ENCODE data around the gene PRM2.

The PRM2 gene, protein sequence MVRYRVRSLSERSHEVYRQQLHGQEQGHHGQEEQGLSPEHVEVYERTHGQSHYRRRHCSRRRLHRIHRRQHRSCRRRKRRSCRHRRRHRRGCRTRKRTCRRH

GRCh38 chr16:11276143-11276895, at the start of gene PRM2:
Gene PRM2 (minus strand): TSS chr16:11276480. CDS start chr16:11276370, 110 bp downstream.
- no peaks in the 10 kb centered on the region for H3K4me1 ChIP-seq (ENCODE audit: control insufficient read depth in 5 of 5, insufficient read depth in 5 of 5, low read length in 5 of 5)

GRCh38 chr16:11325404-11326083, 49.3 kb upstream of the PRM2 start:
- Histone ChIP-seq H3K27ac (ENCODE audit: low read depth, low read length) (no peak overlapping the region), H3K9me3 (ENCODE audit: control insufficient read depth in 5 of 5, low read length in 5 of 5) (no peaks in the 10 kb centered on the region), H3K27me3 (ENCODE audit: control insufficient read depth in 5 of 5, insufficient read depth in 4 of 5, low read length in 5 of 5) (no peaks in the 10 kb centered on the region), H3K4me3 (ENCODE audit: low read depth in 1 of 5, low read length in 5 of 5) (no peak overlapping the region), H3K4me1 (ENCODE audit: control insufficient read depth in 5 of 5, insufficient read depth in 5 of 5, low read length in 5 of 5) (peaks cover 3 to 28% (median 14%) of the 10 kb centered on the region in 5 donors), H3K36me3 (ENCODE audit: control insufficient read depth in 5 of 5, insufficient read depth in 5 of 5, low read length in 5 of 5) (no peaks in the 10 kb centered on the region), H3K9ac (ENCODE audit: low read length in 5 of 5) (no peak overlapping the region)

More at GRCh38 chr16:11276143-11276895, at the start of gene PRM2:
- H3K9me3 ChIP-seq (ENCODE audit: control insufficient read depth in 5 of 5, low read length in 5 of 5) = no peaks in the 10 kb centered on the region
- H3K9ac ChIP-seq (ENCODE audit: low read length in 5 of 5) = no peak within 1 kb of the TSS
- H3K4me3 ChIP-seq (ENCODE audit: low read depth in 1 of 5, low read length in 5 of 5) = no peak within 1 kb of the TSS
- H3K36me3 ChIP-seq (ENCODE audit: control insufficient read depth in 5 of 5, insufficient read depth in 5 of 5, low read length in 5 of 5) = no peaks in the 10 kb centered on the region
- H3K27ac ChIP-seq (ENCODE audit: low read depth, low read length) = no peak within 1 kb of the TSS
- peaks cover 0 to 6% (median 0%) of the 10 kb centered on the region in 5 donors for H3K27me3 ChIP-seq (ENCODE audit: control insufficient read depth in 5 of 5, insufficient read depth in 4 of 5, low read length in 5 of 5)

- H3K27me3 ChIP-seq (ENCODE audit: control insufficient read depth in 5 of 5, insufficient read depth in 4 of 5, low read length in 5 of 5) = no peaks in the 10 kb centered on the region
- H3K9ac ChIP-seq (ENCODE audit: low read length in 5 of 5) = no peak overlapping the region
- H3K36me3 ChIP-seq (ENCODE audit: control insufficient read depth in 5 of 5, insufficient read depth in 5 of 5, low read length in 5 of 5) = no peaks in the 10 kb centered on the region
- H3K9me3 ChIP-seq (ENCODE audit: control insufficient read depth in 5 of 5, low read length in 5 of 5) = no peaks in the 10 kb centered on the region
- peaks cover 3 to 22% (median 8%) of the 10 kb centered on the region in 5 donors for H3K4me1 ChIP-seq (ENCODE audit: control insufficient read depth in 5 of 5, insufficient read depth in 5 of 5, low read length in 5 of 5)
- H3K27ac ChIP-seq (ENCODE audit: low read depth, low read length) = no peak overlapping the region
- H3K4me3 ChIP-seq (ENCODE audit: low read depth in 1 of 5, low read length in 5 of 5) = no peak overlapping the region
Observed at GRCh38 chr16:11323551-11324336, 47.5 kb upstream of the PRM2 start.

DNA sequence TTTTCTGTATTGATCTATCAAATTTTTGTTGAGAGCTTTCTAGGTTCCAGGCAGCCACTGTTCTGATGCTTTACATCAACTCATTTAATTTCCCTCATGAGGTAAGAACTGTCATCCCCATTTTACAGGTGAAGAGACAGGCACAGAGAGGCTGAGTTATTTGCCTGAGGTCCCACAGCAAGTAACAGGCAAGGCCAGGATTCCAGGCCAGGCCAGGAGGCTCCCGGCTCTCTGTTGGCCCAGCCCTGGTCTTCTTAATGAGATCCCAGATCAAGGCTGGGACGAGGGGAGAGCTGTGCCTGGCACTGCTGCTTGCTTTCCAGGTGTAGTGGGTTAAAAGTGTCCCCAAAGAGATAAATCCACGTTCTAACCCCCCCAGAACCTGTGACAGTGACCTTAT, 46.5 kb upstream of the PRM2 start:
- Histone ChIP-seq H3K4me3 (ENCODE audit: low read depth in 1 of 5, low read length in 5 of 5) (no peak overlapping the region), H3K4me1 (ENCODE audit: control insufficient read depth in 5 of 5, insufficient read depth in 5 of 5, low read length in 5 of 5) (peaks cover 0 to 13% (median 0%) of the 10 kb centered on the region in 5 donors), H3K36me3 (ENCODE audit: control insufficient read depth in 5 of 5, insufficient read depth in 5 of 5, low read length in 5 of 5) (no peaks in the 10 kb centered on the region), H3K27me3 (ENCODE audit: control insufficient read depth in 5 of 5, insufficient read depth in 4 of 5, low read length in 5 of 5) (no peaks in the 10 kb centered on the region), H3K27ac (ENCODE audit: low read depth, low read length) (no peak overlapping the region), H3K9ac (ENCODE audit: low read length in 5 of 5) (no peak overlapping the region), H3K9me3 (ENCODE audit: control insufficient read depth in 5 of 5, low read length in 5 of 5) (no peaks in the 10 kb centered on the region)

DNA sequence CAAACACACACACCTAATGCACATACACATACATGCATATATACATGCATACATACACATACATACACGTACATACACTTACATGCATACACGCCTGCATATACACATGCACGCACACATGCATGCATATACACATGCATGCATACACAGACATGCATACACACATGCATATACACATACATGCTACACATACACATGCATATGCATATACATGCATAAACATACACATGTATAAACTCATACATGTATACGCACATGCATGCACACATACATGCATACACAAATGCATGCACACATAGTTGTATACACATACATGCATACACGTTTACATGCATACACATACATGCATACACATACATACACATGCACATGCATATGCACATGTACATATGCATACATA, 45.4 kb upstream of the PRM2 start:
- H3K9ac ChIP-seq (ENCODE audit: low read length in 5 of 5) = no peak overlapping the region
- no peaks in the 10 kb centered on the region for H3K36me3 ChIP-seq (ENCODE audit: control insufficient read depth in 5 of 5, insufficient read depth in 5 of 5, low read length in 5 of 5)
- H3K27me3 ChIP-seq (ENCODE audit: control insufficient read depth in 5 of 5, insufficient read depth in 4 of 5, low read length in 5 of 5) = no peaks in the 10 kb centered on the region
- no peaks in the 10 kb centered on the region for H3K9me3 ChIP-seq (ENCODE audit: control insufficient read depth in 5 of 5, low read length in 5 of 5)
- peaks cover 0 to 12% (median 0%) of the 10 kb centered on the region in 5 donors for H3K4me1 ChIP-seq (ENCODE audit: control insufficient read depth in 5 of 5, insufficient read depth in 5 of 5, low read length in 5 of 5)
- H3K27ac ChIP-seq (ENCODE audit: low read depth, low read length) = no peak overlapping the region
- H3K4me3 ChIP-seq (ENCODE audit: low read depth in 1 of 5, low read length in 5 of 5) = no peak overlapping the region

DNA sequence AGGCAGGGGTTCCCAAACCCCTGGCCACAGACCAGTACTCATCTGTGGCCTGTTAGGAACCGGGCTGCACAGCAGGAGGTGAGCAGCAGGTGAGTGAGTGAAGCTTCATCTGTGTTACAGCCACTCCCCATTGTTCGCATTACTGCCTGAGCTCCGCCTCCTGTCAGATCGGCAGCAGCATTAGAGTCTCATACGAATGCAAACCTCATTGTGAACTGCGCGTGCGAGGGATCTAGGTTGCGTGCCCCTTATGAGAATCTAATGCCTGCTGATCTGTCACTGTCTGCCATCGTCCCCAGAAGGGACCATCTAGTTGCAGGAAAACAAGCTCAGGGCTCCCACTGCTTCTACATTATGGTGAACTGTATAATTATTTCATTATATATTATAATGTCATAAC, 43.9 kb upstream of the PRM2 start:
- H3K27me3 ChIP-seq (ENCODE audit: control insufficient read depth in 5 of 5, insufficient read depth in 4 of 5, low read length in 5 of 5) = peaks cover 0 to 4% (median 0%) of the 10 kb centered on the region in 5 donors
- no peaks in the 10 kb centered on the region for H3K36me3 ChIP-seq (ENCODE audit: control insufficient read depth in 5 of 5, insufficient read depth in 5 of 5, low read length in 5 of 5)
- no peak overlapping the region for H3K27ac ChIP-seq (ENCODE audit: low read depth, low read length)
- no peaks in the 10 kb centered on the region for H3K9me3 ChIP-seq (ENCODE audit: control insufficient read depth in 5 of 5, low read length in 5 of 5)
- H3K4me1 ChIP-seq (ENCODE audit: control insufficient read depth in 5 of 5, insufficient read depth in 5 of 5, low read length in 5 of 5) = peaks cover 0 to under 1% (median 0%) of the 10 kb centered on the region in 5 donors
- H3K9ac ChIP-seq (ENCODE audit: low read length in 5 of 5) = no peak overlapping the region
- no peak overlapping the region for H3K4me3 ChIP-seq (ENCODE audit: low read depth in 1 of 5, low read length in 5 of 5)

DNA sequence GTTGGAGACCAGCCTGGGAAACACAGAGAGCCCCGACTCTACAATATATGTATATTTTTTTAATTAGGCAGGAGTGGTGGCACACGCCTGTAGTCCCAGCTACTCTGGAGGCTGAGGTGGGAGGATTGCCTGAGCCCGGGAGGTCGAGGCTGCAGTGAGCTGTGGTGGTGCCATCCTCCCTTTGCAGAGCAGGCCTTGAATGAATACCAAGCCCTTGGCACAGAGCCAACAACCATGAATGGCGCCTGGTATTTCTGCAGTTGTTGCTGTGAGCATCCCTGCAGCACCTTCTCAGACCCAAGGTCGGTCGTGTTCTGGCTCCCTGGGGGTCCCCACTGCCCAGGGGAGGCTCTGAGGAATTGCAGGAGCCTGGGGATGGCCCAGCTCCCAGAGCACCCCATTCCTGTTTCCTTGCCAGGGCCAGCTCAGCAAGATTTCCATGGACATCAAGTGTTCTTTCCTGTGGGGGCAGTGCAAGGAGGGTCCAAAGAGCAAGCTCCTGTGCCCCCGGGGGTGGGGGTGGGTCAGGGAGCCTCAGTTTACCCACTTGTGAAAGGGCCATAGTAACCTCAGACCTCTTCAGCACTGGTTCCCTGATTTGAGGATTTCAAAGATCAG, 43.4 kb upstream of the PRM2 start:
- no peak overlapping the region for H3K9ac ChIP-seq (ENCODE audit: low read length in 5 of 5)
- H3K36me3 ChIP-seq (ENCODE audit: control insufficient read depth in 5 of 5, insufficient read depth in 5 of 5, low read length in 5 of 5) = no peaks in the 10 kb centered on the region
- H3K27ac ChIP-seq (ENCODE audit: low read depth, low read length) = no peak overlapping the region
- H3K9me3 ChIP-seq (ENCODE audit: control insufficient read depth in 5 of 5, low read length in 5 of 5) = no peaks in the 10 kb centered on the region
- no peaks in the 10 kb centered on the region for H3K4me1 ChIP-seq (ENCODE audit: control insufficient read depth in 5 of 5, insufficient read depth in 5 of 5, low read length in 5 of 5)
- peaks cover 0 to 4% (median 0%) of the 10 kb centered on the region in 5 donors for H3K27me3 ChIP-seq (ENCODE audit: control insufficient read depth in 5 of 5, insufficient read depth in 4 of 5, low read length in 5 of 5)
- no peak overlapping the region for H3K4me3 ChIP-seq (ENCODE audit: low read depth in 1 of 5, low read length in 5 of 5)

GRCh38 chr16:11318817-11319216, 42.5 kb upstream of the PRM2 start:
- Histone ChIP-seq H3K9ac (ENCODE audit: low read length in 5 of 5) (no peak overlapping the region), H3K36me3 (ENCODE audit: control insufficient read depth in 5 of 5, insufficient read depth in 5 of 5, low read length in 5 of 5) (no peaks in the 10 kb centered on the region), H3K27me3 (ENCODE audit: control insufficient read depth in 5 of 5, insufficient read depth in 4 of 5, low read length in 5 of 5) (peaks cover 0 to 4% (median 0%) of the 10 kb centered on the region in 5 donors), H3K27ac (ENCODE audit: low read depth, low read length) (no peak overlapping the region), H3K4me1 (ENCODE audit: control insufficient read depth in 5 of 5, insufficient read depth in 5 of 5, low read length in 5 of 5) (no peaks in the 10 kb centered on the region), H3K4me3 (ENCODE audit: low read depth in 1 of 5, low read length in 5 of 5) (no peak overlapping the region), H3K9me3 (ENCODE audit: control insufficient read depth in 5 of 5, low read length in 5 of 5) (no peaks in the 10 kb centered on the region)

DNA sequence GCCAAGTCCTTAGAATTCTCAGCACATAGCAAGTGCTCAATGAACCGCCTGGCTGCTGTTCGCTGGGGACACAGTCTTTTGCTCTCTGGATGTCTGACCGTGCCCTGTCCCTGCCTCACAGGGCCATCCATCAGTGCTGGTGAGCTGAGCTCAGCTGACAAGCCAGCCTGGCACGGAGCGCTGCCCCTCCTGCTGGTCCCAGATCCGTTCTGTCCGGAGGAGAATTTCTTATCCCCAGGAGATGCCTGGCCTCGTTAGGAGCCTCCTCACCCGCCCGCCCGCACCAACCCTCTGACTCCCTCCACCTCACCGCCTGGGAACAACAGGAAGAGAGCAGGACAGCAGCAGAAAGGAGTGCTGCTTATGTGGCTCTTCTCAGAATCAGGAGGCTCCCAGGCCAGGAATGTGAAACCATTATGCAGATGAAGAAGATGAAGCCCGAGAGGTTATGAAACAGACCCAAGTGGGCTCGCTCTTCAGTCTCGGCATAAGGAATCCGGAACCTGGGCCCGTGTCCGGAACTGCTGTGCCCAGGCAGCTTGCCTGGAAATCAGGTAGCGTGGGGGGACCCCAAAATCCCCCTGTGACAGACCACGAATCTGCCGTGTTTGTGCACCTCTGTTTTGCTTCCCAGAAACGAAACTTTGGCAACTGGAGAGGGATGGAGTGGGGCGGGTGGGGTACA, 40.2 kb upstream of the PRM2 start:
- peaks cover 0 to 8% (median 1%) of the 10 kb centered on the region in 5 donors for H3K4me1 ChIP-seq (ENCODE audit: control insufficient read depth in 5 of 5, insufficient read depth in 5 of 5, low read length in 5 of 5)
- no peaks in the 10 kb centered on the region for H3K36me3 ChIP-seq (ENCODE audit: control insufficient read depth in 5 of 5, insufficient read depth in 5 of 5, low read length in 5 of 5)
- no peak overlapping the region for H3K27ac ChIP-seq (ENCODE audit: low read depth, low read length)
- no peaks in the 10 kb centered on the region for H3K9me3 ChIP-seq (ENCODE audit: control insufficient read depth in 5 of 5, low read length in 5 of 5)
- H3K4me3 ChIP-seq (ENCODE audit: low read depth in 1 of 5, low read length in 5 of 5) = no peak overlapping the region
- peaks cover 0 to 4% (median 0%) of the 10 kb centered on the region in 5 donors for H3K27me3 ChIP-seq (ENCODE audit: control insufficient read depth in 5 of 5, insufficient read depth in 4 of 5, low read length in 5 of 5)
- peak overlapping the region in 1 of 5 donors; percentile 4 for H3K9ac ChIP-seq (ENCODE audit: low read length in 5 of 5)

Measured in subcutaneous abdominal adipose tissue (tissue), 5 donors.